ENCODE data around the gene KCNK5.

Gene KCNK5

GRCh38 chr6:39206250-39206721 lies 23.0 kb downstream of the KCNK5 start:
- no peak for TF ChIP-seq CTCF (IDR thresholded peaks at IDR 0.05; ENCODE audit: low read depth, low read length, missing control alignments)
- DNase-seq (ENCODE audit: low read depth): no peak
- H3K4me3 ChIP-seq (ENCODE audit: low read depth, low read length): no peak overlapping the region

- TF ChIP-seq CTCF (IDR thresholded peaks at IDR 0.05; ENCODE audit: low read depth, low read length, missing control alignments): no peak
- no peak for DNase-seq (ENCODE audit: low read depth)
- no peak overlapping the region for H3K4me3 ChIP-seq (ENCODE audit: low read depth, low read length)
Observed at GRCh38 chr6:39204646-39205244, 24.5 kb downstream of the KCNK5 start.

- TF ChIP-seq CTCF (IDR thresholded peaks at IDR 0.05; ENCODE audit: low read depth, low read length, missing control alignments): no peak
- no peak for DNase-seq (ENCODE audit: low read depth)
- no peak overlapping the region for H3K4me3 ChIP-seq (ENCODE audit: low read depth, low read length)
Observed at GRCh38 chr6:39204160-39204495, 25.1 kb downstream of the KCNK5 start.

- no peak overlapping the region for H3K4me3 ChIP-seq (ENCODE audit: low read depth, low read length)
- TF ChIP-seq CTCF (IDR thresholded peaks at IDR 0.05; ENCODE audit: low read depth, low read length, missing control alignments): no peak
- DNase-seq (ENCODE audit: low read depth): no peak
Observed at GRCh38 chr6:39203436-39204159, 25.7 kb downstream of the KCNK5 start.

GRCh38 chr6:39202166-39202565 lies 27.1 kb downstream of the KCNK5 start:
- TF ChIP-seq CTCF (IDR thresholded peaks at IDR 0.05; ENCODE audit: low read depth, low read length, missing control alignments): no peak
- no peak for DNase-seq (ENCODE audit: low read depth)
- no peak overlapping the region for H3K4me3 ChIP-seq (ENCODE audit: low read depth, low read length)

- no peak for DNase-seq (ENCODE audit: low read depth)
- no peak overlapping the region for H3K4me3 ChIP-seq (ENCODE audit: low read depth, low read length)
- no peak for TF ChIP-seq CTCF (IDR thresholded peaks at IDR 0.05; ENCODE audit: low read depth, low read length, missing control alignments)
Observed at GRCh38 chr6:39200498-39201020, 28.7 kb downstream of the KCNK5 start.

Measured in GM12864 (cell line).